Measurements from ENCODE around the gene ITGAD.

ITGAD gene

GRCh38 chr16:31461921-31462804 is 69.0 kb downstream of the ITGAD start:
- DNase-seq = no peak

GRCh38 chr16:31464348-31464769 is 71.2 kb downstream of the ITGAD start:
- no peak for DNase-seq

- no peak for DNase-seq
Observed at GRCh38 chr16:31464781-31465260, 71.7 kb downstream of the ITGAD start.

- DNase-seq = no peak
Observed at GRCh38 chr16:31465788-31466370, 72.7 kb downstream of the ITGAD start.

- DNase-seq = no peak
Observed at GRCh38 chr16:31466381-31466841, 73.3 kb downstream of the ITGAD start.

- no peak for DNase-seq
Observed at GRCh38 chr16:31467151-31467773, 74.1 kb downstream of the ITGAD start.

- no peak for DNase-seq
Observed at GRCh38 chr16:31467858-31468257, 74.7 kb downstream of the ITGAD start.

- DNase-seq = no peak
Observed at GRCh38 chr16:31470615-31471014, 77.5 kb downstream of the ITGAD start.

GRCh38 chr16:31471241-31471874 is 78.2 kb downstream of the ITGAD start:
- no peak for DNase-seq

- no peak for DNase-seq
Observed at GRCh38 chr16:31471875-31472708, 79.0 kb downstream of the ITGAD start, which contains the start of gene TGFB1I1. Gene TGFB1I1 (plus strand): TSS chr16:31472152. CDS start chr16:31472189, 37 bp downstream.

GRCh38 chr16:31472709-31473203 is 79.6 kb downstream of the ITGAD start:
- DNase-seq = peak; percentile 85

- no peak for DNase-seq
Observed at GRCh38 chr16:31473264-31473984, 80.3 kb downstream of the ITGAD start.

GRCh38 chr16:31474173-31474714 is 81.1 kb downstream of the ITGAD start:
- no peak for DNase-seq

- no peak for DNase-seq
Observed at GRCh38 chr16:31474773-31475738, 81.9 kb downstream of the ITGAD start.

GRCh38 chr16:31475946-31476302 is 82.8 kb downstream of the ITGAD start:
- no peak for DNase-seq

Data from NCI-H1092 (cell line).